HG03378 (cell line): ENCODE data around the gene JMJD7.

Source experiments
- ATAC-seq: cut with Tn5 transposase; IDR thresholded peaks from one replicate; pipeline ENCODE4 v1.9.1; 2021; ENCODE audit warnings: mild to moderate bottlenecking, moderate library complexity; ENCODE audit not compliant: unreplicated experiment

The JMJD7 gene

DNA sequence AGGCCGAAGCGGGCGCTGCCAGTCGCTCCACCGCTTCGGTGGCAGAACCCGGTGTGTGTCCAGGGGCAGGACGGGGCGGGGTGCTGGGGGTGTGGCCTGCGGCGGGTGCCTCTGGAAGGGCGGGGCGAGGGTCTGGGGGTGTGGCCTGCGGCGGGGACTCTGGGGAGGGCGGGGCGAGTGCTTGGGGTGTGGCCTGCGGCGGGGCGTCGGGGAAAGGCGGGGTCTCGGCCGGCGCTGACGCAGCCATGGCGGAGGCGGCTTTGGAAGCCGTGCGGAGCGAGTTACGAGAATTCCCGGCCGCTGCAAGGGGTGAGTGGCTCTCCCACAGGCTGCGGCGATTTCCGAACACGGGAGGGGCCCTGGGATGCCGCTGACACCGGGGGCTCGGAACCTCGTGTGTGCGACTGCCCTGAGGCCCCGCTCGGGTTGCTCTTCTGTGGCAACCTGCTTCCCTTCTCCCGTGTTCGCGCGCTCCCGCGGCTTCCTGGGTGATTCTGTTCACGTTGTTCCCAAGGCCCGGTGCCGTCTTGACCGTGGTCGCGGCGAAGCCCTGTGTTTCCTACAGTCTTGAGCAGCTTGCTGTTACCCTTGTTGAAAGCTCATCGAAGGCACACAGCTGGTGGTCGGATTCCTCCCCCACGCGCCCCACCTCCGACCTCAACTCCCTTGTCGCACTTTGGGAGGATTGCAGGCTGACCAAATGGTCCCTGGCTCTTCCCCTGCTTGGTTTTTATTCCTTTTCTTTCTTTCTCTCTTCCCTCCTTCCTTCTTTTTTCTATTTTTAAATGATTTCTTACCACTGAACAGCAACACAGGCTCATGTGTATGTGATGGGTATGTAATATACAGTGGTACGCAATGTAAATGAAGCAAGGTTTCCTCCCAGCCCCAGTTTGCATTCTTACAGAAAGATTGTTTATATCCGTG is at the start of gene JMJD7:
Gene JMJD7, plus strand, starts transcription at position 213 of the 927 bp plus-strand sequence. Its CDS starts 33 bp downstream, at position 246.
- no peak for ATAC-seq

DNA sequence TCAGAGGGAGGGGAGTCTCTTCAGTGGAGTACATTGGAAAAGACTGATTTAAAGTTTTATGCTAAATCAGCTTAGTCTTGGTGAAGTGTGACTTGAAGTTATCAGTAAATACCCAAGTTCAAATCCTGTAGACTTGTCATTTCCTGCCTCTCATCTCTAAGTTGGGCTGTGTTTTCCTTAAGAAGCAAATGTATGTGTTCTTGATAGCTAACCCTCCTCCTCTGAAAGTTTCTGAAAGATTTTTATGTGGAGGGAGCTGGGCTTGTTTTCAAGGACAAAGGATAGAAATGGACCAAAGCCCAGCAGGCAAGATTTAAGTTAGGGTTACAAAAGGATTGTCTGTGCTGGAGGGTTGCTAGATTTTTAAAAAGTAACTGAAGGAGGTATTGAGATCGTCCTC is 49.4 kb upstream of the JMJD7 start:
- no peak for ATAC-seq

DNA sequence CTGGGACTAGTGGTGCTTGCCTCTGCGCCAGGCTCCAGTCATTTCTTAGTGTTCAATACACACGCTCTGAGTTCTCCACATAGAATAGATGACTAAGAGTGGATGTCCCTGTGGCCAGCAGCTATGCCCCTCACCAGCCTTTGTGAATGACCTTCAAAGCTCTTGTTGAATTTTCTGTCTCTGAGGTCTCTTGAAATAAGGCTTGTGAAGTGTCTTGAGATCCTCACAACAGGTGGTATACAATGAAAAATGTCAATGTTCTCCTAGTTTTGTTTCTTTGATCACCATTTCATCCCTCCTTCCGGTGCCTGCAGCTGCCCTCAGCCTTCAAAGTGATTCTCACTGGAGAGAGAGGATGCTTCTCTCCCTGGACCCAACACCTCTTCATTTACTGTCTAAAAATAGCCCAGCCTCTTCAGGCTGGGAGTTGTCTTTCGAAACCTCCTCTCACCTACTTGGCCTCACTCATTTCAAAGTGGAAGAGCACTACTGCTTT is 48.2 kb upstream of the JMJD7 start:
- no peak for ATAC-seq

DNA sequence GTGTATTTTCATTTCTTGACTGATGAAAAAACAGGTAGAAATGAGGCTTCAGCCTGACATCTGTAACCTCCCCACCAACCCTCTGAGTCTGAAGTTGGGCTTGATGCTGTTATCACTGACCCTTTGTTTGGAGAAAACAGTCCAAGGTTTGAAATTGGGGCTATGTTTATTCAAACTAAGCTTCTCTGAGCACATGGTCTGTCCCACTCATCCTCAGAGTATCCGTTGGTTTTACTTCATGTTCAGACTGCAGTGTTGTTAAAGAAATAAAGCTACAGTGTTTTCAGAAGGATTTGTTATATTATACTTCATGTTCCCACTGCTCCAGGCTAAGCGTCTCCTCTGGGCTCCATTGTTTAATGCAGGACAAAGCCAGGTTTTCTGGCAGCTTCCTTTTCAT is 47.6 kb upstream of the JMJD7 start:
- ATAC-seq, result no peak

DNA sequence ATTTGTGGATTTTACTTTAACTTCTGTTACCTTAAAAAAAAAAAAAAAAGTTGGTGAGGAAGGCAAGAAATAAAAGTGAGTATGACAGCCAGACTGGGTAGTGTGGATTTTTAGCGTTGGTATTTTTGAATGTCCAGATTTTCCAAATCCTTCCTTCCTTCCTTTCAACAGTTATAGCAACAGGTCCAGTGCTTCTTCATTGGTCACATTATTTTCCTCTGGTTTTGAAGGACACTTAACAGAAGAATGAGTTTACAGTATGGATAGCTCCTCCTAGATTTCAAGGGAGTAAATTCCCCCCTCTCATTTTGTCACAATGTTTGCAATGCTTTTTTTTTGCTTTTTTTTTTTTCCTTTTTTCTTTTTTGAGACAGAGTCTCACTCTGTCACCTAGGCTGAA is 47.2 kb upstream of the JMJD7 start:
- ATAC-seq, result no peak

DNA sequence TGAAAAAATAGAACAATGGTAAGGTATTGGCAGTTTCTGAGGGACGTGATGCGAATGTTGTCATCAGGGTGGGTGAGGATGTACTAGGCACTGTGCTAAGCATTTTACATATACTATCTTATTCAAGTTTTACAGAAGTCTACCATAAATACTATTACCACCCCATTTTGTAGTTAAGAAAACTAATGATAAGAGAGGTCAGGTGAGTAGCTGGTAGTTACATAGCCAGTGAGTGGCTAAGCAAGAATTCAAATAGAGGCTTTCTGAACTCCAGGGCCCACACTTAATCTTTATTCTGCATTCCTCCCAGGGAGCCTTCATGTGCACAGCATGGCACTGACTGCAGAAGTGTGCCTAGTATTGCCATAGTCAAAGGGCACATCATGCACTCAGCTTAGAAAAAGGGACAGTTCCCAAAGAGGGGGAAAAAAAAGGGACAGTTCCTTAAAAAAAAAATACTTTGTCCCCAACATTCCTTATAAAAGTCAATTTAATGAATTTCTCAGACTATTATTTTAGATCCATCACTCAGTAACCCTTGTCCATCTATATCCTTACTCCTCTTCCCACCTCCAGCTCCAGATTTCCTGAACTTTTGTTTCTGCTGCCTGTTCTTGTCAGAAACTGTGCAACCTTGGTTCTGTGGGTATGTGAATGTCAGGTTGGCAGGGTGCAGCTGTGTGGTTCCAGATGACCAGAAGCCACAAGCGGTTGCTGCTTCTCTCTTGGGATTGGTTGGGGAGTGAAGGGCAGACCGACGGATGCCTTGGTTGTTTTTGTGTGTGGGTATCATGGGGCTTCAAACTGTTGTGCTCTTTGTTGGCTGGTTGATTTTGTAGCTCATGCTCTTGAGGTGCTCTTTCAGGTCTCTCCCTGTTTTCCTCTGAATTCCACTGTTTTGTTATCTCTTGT is 45.3 kb upstream of the JMJD7 start:
- ATAC-seq, result no peak

DNA sequence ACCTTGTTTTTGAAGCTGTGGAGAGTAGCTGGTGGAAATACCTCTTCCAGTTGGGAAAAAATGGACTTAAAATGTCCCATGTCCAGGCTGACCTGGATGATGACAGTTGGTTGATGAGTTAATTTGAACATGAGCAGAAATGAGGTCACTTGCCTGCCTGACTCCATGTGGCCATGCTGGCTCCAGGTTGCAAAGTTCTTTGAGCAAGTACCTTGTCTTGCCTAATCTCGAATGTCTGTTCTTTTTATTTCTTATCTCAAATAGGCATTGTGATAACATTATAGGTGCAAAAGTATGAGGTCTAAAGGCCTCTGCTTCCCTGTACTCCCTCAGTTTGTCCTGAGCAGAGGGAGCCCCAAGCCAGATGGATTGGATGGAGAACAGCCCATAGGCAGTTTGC is 44.6 kb upstream of the JMJD7 start:
- no peak for ATAC-seq

DNA sequence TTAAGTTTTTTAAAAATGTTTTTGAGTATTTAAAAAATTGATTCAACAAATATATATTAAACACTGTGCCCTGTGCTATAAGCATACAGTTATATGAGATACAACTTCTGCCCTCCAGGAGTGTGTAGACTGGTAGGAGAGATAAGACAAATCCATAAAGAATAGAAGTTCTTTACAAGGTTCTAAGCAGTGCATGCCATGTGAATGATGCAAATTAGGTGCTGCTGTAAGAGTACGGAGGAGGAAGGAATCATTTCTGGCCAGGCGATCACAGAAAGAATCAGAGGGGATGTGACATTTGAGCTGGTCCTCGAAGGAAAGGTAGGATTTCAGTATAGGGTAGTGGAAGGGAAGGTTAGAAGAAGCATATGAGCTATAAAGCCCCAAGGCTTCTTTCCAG is 39.6 kb upstream of the JMJD7 start:
- no peak for ATAC-seq

DNA sequence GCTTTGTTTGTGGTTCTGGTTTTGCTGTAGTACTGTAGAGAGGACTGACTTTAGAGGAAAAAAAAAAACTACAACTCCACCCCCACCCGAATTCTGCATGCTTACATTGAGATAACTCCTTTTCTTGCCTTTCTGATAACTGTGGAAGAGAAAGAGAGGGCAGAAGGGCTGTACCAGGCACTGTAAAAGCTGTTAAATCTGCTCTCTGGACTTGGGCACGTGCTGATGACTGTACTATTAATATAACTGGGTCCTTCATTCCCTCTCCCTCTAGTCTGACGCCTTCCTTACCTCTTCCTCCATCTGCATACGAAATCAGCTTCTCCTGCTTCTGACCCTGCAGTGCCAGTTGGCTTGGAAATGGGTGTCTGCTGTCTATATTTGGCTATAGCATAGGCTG is 38.7 kb upstream of the JMJD7 start:
- no peak for ATAC-seq

DNA sequence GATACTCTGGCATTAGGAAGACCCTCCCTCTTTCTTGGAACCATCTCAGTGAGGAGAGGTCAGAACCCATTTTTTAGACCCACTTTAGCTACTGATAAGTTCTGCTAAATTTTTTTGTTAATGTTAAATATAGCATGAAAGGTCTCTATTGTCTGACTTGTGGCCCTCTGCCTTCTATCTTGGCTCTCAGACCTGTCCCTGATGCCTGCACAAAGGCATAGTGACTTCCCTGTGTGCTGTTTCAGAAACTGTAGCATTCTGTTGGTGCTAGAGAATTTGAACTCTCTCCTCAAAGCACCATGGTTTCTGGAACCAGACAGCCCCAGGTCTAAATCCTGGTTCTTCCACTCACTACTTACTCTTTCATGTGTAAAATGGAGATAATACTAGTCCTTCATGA is 38.2 kb upstream of the JMJD7 start:
- no peak for ATAC-seq

DNA sequence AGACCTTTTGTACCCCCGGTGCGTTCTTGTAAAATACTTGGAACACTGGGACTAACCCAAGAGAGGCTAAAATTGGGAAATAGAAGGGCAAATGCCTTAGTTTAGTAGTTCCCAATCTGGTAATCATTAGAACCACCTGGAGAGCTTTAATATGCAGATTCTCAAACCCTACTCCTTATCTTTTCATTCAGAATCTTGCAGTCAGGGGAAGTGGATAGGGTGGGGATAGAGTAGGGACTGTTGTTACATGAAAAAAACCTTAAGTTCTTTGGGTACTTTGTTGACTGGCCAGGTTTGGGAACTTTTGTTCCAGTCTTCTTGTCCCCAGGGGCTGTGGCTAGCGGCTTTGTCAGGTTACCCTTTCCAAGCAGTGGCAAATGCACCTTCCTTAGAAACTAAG is 37.7 kb upstream of the JMJD7 start:
- no peak for ATAC-seq

DNA sequence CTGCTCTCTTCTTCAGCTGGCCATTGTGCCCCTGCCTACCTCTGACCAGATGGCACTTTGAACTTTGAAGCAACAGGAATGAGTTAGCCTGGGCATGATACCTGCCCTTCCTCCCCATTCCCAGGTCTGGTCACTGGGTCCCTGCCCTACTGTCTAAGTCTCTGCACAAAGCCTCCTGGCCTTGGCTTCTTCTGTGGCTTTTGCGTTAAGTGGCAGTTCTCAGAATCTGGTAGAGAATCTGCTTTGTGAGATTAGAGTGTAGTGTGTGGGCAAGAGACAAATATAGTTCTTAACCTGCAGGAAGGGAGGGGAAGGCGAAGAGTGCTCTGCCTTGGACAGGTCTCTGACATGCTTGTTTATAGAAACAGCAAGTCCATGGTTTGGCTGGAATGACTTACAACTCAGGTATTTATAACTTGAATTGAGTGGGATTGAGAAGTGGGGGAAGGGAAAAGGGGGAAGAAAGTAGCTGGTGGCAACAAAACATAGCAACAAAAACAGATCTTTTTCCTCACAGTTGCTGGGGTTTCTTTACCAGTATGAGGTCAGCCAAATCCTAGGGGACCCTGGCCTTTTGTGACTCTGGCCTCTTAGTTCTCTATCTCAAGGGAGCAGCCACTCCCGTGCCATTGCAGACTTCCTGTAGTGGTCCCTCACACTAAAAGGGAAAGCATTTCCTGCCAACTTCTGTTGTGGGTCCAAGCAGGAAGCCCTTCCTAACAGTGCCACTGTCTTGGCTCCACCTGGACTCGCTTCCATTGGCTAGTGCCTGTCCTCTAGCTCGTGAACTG is 36.9 kb upstream of the JMJD7 start:
- ATAC-seq, result no peak

DNA sequence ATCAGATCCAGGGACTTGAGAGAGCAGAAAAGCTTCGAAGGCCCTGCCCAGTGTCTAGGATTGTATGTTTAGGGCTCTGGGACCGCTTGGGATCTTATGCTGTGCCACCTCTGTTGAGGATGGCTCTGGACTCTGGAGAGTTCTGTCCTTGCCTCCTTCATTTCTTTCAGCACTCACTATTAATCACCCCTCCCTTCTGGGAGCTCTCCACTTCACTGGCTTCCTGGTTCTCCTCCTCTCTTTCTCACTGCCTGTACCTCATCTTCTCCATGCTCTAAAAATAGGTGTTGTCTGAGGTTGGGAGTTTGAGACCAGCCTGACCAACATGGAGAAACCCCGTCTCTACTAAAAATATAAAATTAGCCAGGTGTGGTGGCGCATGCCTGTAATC is 36.4 kb upstream of the JMJD7 start:
- no peak for ATAC-seq

DNA sequence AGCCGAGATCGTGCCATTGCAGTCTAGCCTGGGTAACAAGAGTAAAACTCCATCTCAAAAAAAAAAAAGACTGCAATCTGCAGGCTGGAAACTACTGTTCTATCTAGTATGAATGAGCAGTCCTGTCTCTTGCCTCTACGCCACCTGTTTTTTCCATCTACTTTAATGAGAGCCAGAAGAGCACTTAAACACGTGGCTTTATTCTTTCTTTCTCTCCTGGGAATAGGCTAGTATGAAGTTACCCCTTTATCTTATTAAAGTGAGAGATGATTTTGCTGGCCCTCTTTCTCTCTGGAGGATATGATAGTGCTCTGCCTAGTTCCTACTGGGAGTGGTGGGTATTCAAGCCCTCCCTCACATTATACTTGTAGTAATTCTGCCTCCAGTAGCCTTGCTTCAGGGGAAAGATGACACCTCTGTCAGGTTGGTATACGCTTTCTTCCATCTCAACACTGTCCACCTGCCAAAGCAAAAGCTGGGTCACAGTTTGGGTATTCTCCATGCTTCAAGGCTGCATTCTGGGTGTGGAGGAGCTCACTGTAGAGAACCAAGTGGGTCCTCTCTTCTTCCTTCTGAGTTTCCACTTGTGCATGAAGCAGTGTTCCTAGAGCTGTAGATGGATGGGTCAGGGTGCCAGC is 35.8 kb upstream of the JMJD7 start:
- no peak for ATAC-seq

DNA sequence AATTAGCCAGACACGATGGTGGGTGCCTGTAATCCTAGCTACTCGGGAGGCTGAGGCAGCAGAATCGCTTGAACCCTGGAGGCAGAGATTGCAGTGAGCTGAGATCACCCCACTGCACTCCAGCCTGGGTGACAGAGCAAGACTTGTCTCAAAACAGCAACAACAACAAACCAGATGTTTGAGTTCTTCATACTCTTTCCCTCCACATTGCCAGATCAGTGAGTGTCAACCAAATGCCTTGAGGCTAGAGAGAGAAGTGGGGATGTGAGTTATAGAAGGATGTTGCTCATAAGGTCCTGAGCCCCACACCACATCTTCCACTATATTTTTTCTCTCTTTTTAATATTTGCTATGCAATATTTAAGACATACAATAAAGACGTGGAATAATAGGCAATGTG is 33.8 kb upstream of the JMJD7 start:
- no peak for ATAC-seq

DNA sequence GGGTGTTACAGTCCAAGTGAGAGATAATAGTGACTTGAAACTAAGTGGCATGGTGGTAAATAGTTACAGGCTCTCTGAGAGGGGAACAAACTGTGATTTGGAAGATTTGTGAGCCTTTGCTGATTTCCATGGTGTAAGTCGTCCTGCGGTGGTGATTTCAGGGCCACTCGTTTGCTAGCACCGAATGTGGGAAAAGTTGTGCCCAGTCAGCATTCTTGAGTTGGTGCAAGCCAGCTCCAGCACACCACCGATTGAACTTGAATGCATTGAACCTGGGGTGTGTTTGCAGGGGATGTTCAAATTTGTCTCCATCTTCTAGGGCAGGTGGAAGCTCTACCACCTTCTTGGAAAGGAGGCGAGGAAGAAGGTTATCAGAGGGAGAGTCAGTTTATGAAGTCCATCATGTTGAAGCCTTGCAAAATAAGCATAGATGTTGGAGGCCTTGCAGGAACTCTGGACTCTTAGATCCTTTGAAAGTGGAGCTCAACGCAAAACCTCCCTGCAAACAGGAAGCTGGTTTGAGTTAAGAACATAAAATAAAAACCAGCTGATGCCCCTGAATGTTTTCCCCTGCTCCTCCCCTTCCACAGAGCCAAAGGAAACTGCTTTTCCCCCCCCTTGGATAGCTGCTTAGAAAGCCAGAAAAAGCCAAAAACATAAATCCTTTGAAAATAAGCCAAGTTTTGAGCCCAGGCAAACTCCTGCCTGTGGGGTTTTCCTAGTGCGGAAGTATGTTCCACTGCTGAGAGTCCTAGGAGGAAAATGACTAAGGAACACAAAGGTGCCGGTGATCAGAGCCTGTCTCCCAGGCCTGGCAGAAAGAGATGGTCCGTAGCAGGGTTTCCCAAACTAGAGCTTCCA is 31.7 kb upstream of the JMJD7 start:
- ATAC-seq, result no peak

DNA sequence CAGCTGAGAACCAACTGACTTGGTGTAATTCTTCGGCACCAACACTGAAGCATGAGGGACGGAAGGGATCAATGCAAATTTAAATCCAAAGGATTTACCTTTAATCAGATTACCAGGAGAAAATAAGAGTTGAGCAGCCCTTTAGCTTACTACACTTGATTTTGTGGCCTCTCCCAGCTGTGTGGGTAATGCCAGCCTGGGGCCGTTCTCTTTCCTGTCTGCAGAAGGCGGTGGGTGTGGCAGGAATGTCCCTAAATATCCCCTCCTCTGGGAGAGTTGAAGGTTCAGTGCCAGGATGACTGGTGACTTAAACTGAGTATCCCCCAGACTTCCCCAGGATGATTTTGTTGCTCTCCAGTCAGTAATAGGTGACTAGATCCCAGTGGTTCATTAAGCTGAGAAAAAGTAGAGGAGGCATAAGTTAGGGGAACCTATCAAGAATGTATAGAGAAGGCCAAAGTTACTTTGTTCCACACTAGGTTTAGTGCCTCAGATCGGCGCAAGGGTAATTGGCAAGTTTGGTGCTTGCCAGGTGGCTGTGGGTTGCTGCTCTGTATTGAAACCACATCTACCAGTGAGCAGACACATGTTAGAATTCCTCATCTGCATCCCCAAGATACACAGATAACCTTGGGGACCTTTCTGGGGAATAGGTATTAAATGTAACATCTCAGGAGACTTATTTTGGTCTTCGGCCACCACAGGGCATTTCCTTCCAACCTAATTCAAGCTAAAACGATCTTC is 30.5 kb upstream of the JMJD7 start:
- no peak for ATAC-seq

DNA sequence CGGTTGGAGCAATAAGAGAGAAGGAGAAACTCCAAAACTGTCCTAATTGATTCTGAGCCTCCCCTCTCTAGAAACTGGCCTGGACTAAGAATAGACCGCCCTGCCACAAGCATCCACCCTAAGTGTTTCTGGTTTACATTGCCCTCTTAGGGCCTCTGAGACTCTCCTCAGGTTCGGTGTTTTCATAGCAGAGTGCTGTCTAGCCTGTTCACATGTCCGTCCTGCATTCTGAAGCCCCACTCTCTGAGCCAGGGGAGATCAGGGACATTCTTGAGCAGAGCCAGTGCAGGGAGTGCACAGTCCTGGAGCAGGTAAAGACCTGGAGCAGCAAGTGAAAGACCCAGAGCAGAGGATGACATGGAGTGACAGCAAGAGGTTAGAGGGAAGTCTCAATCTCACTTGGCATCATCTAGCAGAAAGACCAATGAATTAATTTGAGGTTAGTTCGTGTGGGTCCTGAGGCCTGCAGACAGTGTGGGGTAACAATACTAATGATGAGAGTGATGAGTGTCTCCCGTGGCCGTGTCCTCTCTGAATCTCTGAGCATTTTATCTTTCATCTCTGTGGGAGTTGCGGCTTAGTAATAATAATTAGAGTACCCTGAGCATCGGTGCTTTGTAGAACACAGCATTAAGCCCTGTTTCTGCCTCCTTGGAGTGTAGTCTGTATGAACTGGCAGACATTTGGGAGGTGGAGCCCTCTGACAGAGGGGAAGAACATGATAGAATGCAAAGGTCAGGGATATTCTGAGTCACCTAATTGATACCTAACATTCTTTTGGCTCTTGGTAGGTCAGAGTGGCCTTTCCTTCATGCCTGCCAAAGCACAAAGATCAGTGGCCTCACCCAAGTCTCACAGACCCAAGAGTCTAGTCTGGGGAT is 29.0 kb upstream of the JMJD7 start:
- no peak for ATAC-seq
